HuH-7.5 (cell line): ENCODE results near the gene ACTN2.

Experiments used
- DNase-seq: peaks from one replicate; pipeline ENCODE4 v3.0.0; 2011; ENCODE audit warnings: low spot score

The ACTN2 gene

GRCh38 chr1:236691348-236691747, 5.0 kb downstream of the ACTN2 start:
- no peak for DNase-seq

- DNase-seq, result no peak
Observed at GRCh38 chr1:236692128-236692527, 5.8 kb downstream of the ACTN2 start.

GRCh38 chr1:236692742-236693141, 6.4 kb downstream of the ACTN2 start:
- no peak for DNase-seq

GRCh38 chr1:236699366-236699765, 13.1 kb downstream of the ACTN2 start:
- no peak for DNase-seq

GRCh38 chr1:236700903-236701302, 14.6 kb downstream of the ACTN2 start:
- DNase-seq, result no peak

GRCh38 chr1:236701782-236702181, 15.5 kb downstream of the ACTN2 start:
- DNase-seq, result no peak

- no peak for DNase-seq
Observed at GRCh38 chr1:236702791-236703394, 16.6 kb downstream of the ACTN2 start.

- no peak for DNase-seq
Observed at GRCh38 chr1:236705771-236706170, 19.5 kb downstream of the ACTN2 start.

- DNase-seq, result no peak
Observed at GRCh38 chr1:236706183-236706582, 19.9 kb downstream of the ACTN2 start.

- no peak for DNase-seq
Observed at GRCh38 chr1:236710328-236710892, 24.1 kb downstream of the ACTN2 start.

- no peak for DNase-seq
Observed at GRCh38 chr1:236716160-236716559, 29.9 kb downstream of the ACTN2 start.

GRCh38 chr1:236717811-236718210, 31.5 kb downstream of the ACTN2 start:
- DNase-seq, result no peak

GRCh38 chr1:236718328-236718727, 32.0 kb downstream of the ACTN2 start:
- no peak for DNase-seq

- no peak for DNase-seq
Observed at GRCh38 chr1:236720206-236720605, 33.9 kb downstream of the ACTN2 start.

GRCh38 chr1:236720611-236721010, 34.3 kb downstream of the ACTN2 start:
- no peak for DNase-seq

GRCh38 chr1:236724049-236724448, 37.8 kb downstream of the ACTN2 start:
- DNase-seq, result no peak

GRCh38 chr1:236724506-236724905, 38.2 kb downstream of the ACTN2 start:
- no peak for DNase-seq

GRCh38 chr1:236725668-236726067, 39.4 kb downstream of the ACTN2 start:
- no peak for DNase-seq

- DNase-seq, result no peak
Observed at GRCh38 chr1:236727521-236727920, 41.2 kb downstream of the ACTN2 start.

- DNase-seq, result no peak
Observed at GRCh38 chr1:236728752-236729151, 42.5 kb downstream of the ACTN2 start.

- DNase-seq, result no peak
Observed at GRCh38 chr1:236733653-236734052, 47.4 kb downstream of the ACTN2 start.

- DNase-seq, result no peak
Observed at GRCh38 chr1:236734141-236734765, 48.0 kb downstream of the ACTN2 start.

GRCh38 chr1:236736761-236737160, 50.5 kb downstream of the ACTN2 start:
- DNase-seq, result no peak

- DNase-seq, result no peak
Observed at GRCh38 chr1:236741753-236742152, 55.5 kb downstream of the ACTN2 start.
